K562 (cell line): ENCODE data around the gene KRT5.

Source experiments
- CTBP1 ChIP-seq: fragments of 450-650 bp; IDR thresholded peaks from 2 replicates; pipeline ENCODE4 v1.6.1; 2016; ENCODE audit warnings: borderline replicate concordance
- CTCF ChIP-seq, 3 experiments: IDR thresholded peaks in 2 of 3; conservative IDR thresholded peaks in 1 of 3; 2 replicates each; pipeline ENCODE4 v1.5.1; 2011 to 2012; ENCODE audit warnings: low read length in 3 of 3, mild to moderate bottlenecking in 3 of 3, control low read depth in 2 of 3, improper control_type of control experiment in 1 of 3, inconsistent platforms in 1 of 3, low read depth in 1 of 3, mixed read lengths in 1 of 3, moderate library complexity in 1 of 3; ENCODE audit not compliant: insufficient read depth in 2 of 3
- FOXA3 ChIP-seq, 2 experiments: fragments of 450-650 bp in 1 of 2; sonication (generic) in 1 of 2; formaldehyde crosslinking; IDR thresholded peaks in 1 of 2; conservative IDR thresholded peaks in 1 of 2; 2 replicates each; pipeline versions ENCODE4 v1.4.0 to v1.8.0; 2020 to 2022; ENCODE audit warnings: mild to moderate bottlenecking in 2 of 2, missing genetic modification reagents in 1 of 2
- MTA1 ChIP-seq: fragments of 450-650 bp; IDR thresholded peaks from 2 replicates; pipeline ENCODE4 v1.6.1; 2017; ENCODE audit warnings: borderline replicate concordance
- ZNF644 ChIP-seq: fragments of 200-800 bp; sonication (Bioruptor generic); IDR thresholded peaks from 2 replicates; pipeline ENCODE4 v1.6.1; 2016; ENCODE audit warnings: low read depth, missing genetic modification characterization, missing compliant biosample characterization
- TF ChIP-seq, protein P1 (sequence below): sonication (generic); formaldehyde crosslinking; IDR thresholded peaks from 2 replicates; pipeline ENCODE4 v1.8.1; 2023; ENCODE audit warnings: mild to moderate bottlenecking, missing genetic modification reagents
- TF ChIP-seq, protein P2 (sequence below), 2 experiments: fragments of 450-650 bp in 1 of 2; sonication (generic) in 1 of 2; formaldehyde crosslinking; conservative IDR thresholded peaks; 2 replicates each; pipeline versions ENCODE4 v1.4.0 to v1.8.1; 2020 to 2022; ENCODE audit warnings: mild to moderate bottlenecking in 1 of 2, missing genetic modification reagents in 1 of 2

DNA sequence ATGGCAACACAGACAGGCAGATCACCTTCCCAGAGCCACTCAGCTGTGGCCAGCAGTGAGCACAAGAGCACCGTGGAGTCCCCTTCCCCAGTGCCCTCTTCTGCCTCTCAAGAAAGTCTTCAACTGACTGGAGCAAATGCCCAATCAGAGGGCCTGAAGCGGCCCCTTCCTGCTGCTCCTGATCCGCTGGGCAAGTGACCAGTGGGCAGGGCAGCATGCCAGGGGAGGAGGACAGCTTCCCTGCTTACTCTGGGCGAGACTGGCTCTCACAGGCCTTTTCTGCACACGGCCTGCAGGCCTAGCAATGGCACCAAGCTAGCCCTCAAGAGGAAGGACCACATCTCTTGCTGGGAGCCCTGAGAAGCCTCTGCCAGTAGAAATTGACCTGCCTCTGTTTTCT lies 31.9 kb upstream of the KRT5 start:
- TF ChIP-seq CTCF (IDR thresholded peaks at IDR 0.05 in 2 of 3, conservative IDR thresholded peaks at IDR 0.05 in 1 of 3; ENCODE audit: insufficient read depth in 2 of 3, low read depth in 1 of 3, low read length in 3 of 3) (no peak), CTBP1 (no peak), MTA1 (no peak), ZNF644 (tag) (no peak), FOXA3 (CRISPR knock-in tag; conservative IDR thresholded peaks at IDR 0.05 in 1 of 2, IDR thresholded peaks at IDR 0.05 in 1 of 2) (no peak)
- TF ChIP-seq, protein P1, sequence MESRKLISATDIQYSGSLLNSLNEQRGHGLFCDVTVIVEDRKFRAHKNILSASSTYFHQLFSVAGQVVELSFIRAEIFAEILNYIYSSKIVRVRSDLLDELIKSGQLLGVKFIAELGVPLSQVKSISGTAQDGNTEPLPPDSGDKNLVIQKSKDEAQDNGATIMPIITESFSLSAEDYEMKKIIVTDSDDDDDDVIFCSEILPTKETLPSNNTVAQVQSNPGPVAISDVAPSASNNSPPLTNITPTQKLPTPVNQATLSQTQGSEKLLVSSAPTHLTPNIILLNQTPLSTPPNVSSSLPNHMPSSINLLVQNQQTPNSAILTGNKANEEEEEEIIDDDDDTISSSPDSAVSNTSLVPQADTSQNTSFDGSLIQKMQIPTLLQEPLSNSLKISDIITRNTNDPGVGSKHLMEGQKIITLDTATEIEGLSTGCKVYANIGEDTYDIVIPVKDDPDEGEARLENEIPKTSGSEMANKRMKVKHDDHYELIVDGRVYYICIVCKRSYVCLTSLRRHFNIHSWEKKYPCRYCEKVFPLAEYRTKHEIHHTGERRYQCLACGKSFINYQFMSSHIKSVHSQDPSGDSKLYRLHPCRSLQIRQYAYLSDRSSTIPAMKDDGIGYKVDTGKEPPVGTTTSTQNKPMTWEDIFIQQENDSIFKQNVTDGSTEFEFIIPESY (CRISPR knock-in tag), result no peak
- TF ChIP-seq, protein P2, sequence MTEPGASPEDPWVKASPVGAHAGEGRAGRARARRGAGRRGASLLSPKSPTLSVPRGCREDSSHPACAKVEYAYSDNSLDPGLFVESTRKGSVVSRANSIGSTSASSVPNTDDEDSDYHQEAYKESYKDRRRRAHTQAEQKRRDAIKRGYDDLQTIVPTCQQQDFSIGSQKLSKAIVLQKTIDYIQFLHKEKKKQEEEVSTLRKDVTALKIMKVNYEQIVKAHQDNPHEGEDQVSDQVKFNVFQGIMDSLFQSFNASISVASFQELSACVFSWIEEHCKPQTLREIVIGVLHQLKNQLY (CRISPR knock-in tag; conservative IDR thresholded peaks at IDR 0.05), result no peak
